GM12878 (cell line): ENCODE data around the gene PIGZ. TPM values are rescaled to one million over a fixed set of nuclear protein-coding genes. Genes with fewer than 3 reads are reported as not detected.

ENCODE experiments used
- ASH2L ChIP-seq: fragments of 300-600, 200-600 bp; sonication (generic); IDR thresholded peaks from 2 replicates; pipeline ENCODE4 v1.6.1; 2017; ENCODE audit warnings: low read depth, mild to moderate bottlenecking, borderline replicate concordance
- BMI1 ChIP-seq: fragments of 450-650 bp; IDR thresholded peaks from 2 replicates; pipeline ENCODE4 v1.6.1; 2016; ENCODE audit warnings: mild to moderate bottlenecking, moderate library complexity, borderline replicate concordance
- CHD2 ChIP-seq: IDR thresholded peaks from 2 replicates; pipeline ENCODE4 v1.6.1; 2011; ENCODE audit warnings: low read depth, low read length, improper control_type of control experiment, borderline replicate concordance
- CHD4 ChIP-seq: fragments of 200-600 bp; sonication (generic); IDR thresholded peaks from 2 replicates; pipeline ENCODE4 v1.6.1; 2016; ENCODE audit warnings: mild to moderate bottlenecking
- EZH2 ChIP-seq: IDR thresholded peaks from 2 replicates; pipeline ENCODE4 v1.6.1; 2012; ENCODE audit warnings: low read depth, mild to moderate bottlenecking, control low read depth, inconsistent platforms, low read length, borderline replicate concordance; ENCODE audit not compliant: control insufficient read depth
- FOS ChIP-seq: IDR thresholded peaks from 3 replicates; pipeline ENCODE4 v1.6.1; 2011; ENCODE audit warnings: borderline replicate concordance; ENCODE audit not compliant: insufficient read length; ENCODE audit errors: extremely low read depth
- FOXM1 ChIP-seq: IDR thresholded peaks from 2 replicates; pipeline ENCODE4 v1.6.1; 2012; ENCODE audit warnings: low read depth, mild to moderate bottlenecking, inconsistent platforms, low read length, moderate library complexity
- HCFC1 ChIP-seq: fragments of 150-350 bp; IDR thresholded peaks from 2 replicates; pipeline ENCODE4 v1.6.1; 2014; ENCODE audit warnings: low read length
- HDGF ChIP-seq: fragments of 450-650 bp; IDR thresholded peaks from 2 replicates; pipeline ENCODE4 v1.6.1; 2016; ENCODE audit warnings: antibody characterized with exemption
- IKZF2 ChIP-seq, 2 experiments: fragments of 450-650 bp; IDR thresholded peaks; 2 replicates each; pipeline ENCODE4 v1.6.1; 2017; ENCODE audit warnings: mild to moderate bottlenecking in 2 of 2, moderate library complexity in 2 of 2
- JUND ChIP-seq: IDR thresholded peaks from 2 replicates; pipeline ENCODE4 v1.6.1; 2012; ENCODE audit warnings: low read depth, mild to moderate bottlenecking, low read length, improper control_type of control experiment, moderate library complexity
- KLF5 ChIP-seq: fragments of 450-650 bp; IDR thresholded peaks from 2 replicates; pipeline ENCODE4 v1.6.1; 2014; ENCODE audit warnings: mild to moderate bottlenecking; ENCODE audit not compliant: partially characterized antibody
- MTA2 ChIP-seq: fragments of 450-650 bp; IDR thresholded peaks from 2 replicates; pipeline ENCODE4 v1.6.1; 2016; ENCODE audit warnings: low read depth, mild to moderate bottlenecking, moderate library complexity
- MTA3 ChIP-seq: IDR thresholded peaks from 2 replicates; pipeline ENCODE4 v1.6.1; 2012; ENCODE audit warnings: low read length, inconsistent platforms, borderline replicate concordance
- NRF1 ChIP-seq: conservative IDR thresholded peaks from 2 replicates; pipeline ENCODE4 v1.6.1; 2011; ENCODE audit warnings: mild to moderate bottlenecking, low read depth, low read length, improper control_type of control experiment
- POLR2AphosphoS2 ChIP-seq: IDR thresholded peaks from 2 replicates; pipeline ENCODE4 v1.6.1; 2011; ENCODE audit warnings: low read depth, mild to moderate bottlenecking, low read length, improper control_type of control experiment, moderate library complexity
- POU2F2 ChIP-seq: IDR thresholded peaks from 3 replicates; pipeline ENCODE4 v1.6.1; 2011; ENCODE audit warnings: low read depth, mild to moderate bottlenecking, low read length, borderline replicate concordance
- RUNX3 ChIP-seq: IDR thresholded peaks from 2 replicates; pipeline ENCODE4 v1.6.1; 2012; ENCODE audit warnings: low read length, inconsistent platforms
- SMARCA5 ChIP-seq: fragments of 450-650 bp; IDR thresholded peaks from 2 replicates; pipeline ENCODE4 v1.6.1; 2017; ENCODE audit warnings: mild to moderate bottlenecking
- ZBED1 ChIP-seq: IDR thresholded peaks from 2 replicates; pipeline ENCODE4 v1.6.1; 2016; ENCODE audit warnings: borderline replicate concordance
- ZNF24 ChIP-seq: fragments of 450-650 bp; IDR thresholded peaks from 2 replicates; pipeline ENCODE4 v1.6.1; 2017; ENCODE audit warnings: antibody characterized with exemption, mild to moderate bottlenecking
- ZNF622 ChIP-seq: fragments of 450-650 bp; IDR thresholded peaks from 2 replicates; pipeline ENCODE4 v1.6.1; 2017; ENCODE audit warnings: mild to moderate bottlenecking, inconsistent platforms
- polyA plus RNA-seq, 11 experiments: library from polyadenylated mRNA; depleted of rRNA in 4 of 11; unstranded in 6 of 11; stranded (reverse) in 5 of 11; fragments of >200 nt; fragmentation: Nextera tagmentation in 4 of 11; fragmentation: Illumina TruSeq in 1 of 11; extraction: Ambion mirVana in 4 of 11; extraction: Trizol in 1 of 11; gene quantifications; 1 replicate in 1 of 11; 2 replicates in 10 of 11; pipeline versions ENCODE4 v1.2.1 to v1.2.3, GENCODE V29; 2011 to 2016; ENCODE audit warnings: inconsistent platforms in 2 of 11, missing spikeins in 2 of 11, low read depth in 1 of 11
- total RNA-seq, 4 experiments: library from RNA; depleted of rRNA in 3 of 4; stranded (reverse); fragments of >200 nt in 3 of 4; fragmentation: Illumina TruSeq in 1 of 4; extraction: Trizol in 1 of 4; gene quantifications; 2 replicates each; pipeline versions ENCODE4 v1.2.1 to v1.2.3, GENCODE V29; 2013 to 2021
- TF ChIP-seq, protein P1 (sequence below): fragments of 450-650 bp; IDR thresholded peaks from 2 replicates; pipeline ENCODE4 v1.6.1; 2018; ENCODE audit warnings: mild to moderate bottlenecking, low read depth, moderate library complexity; ENCODE audit not compliant: partially characterized antibody
- TF ChIP-seq, protein P2 (sequence below): IDR thresholded peaks from 2 replicates; pipeline ENCODE4 v1.6.1; 2012; ENCODE audit warnings: low read length, inconsistent platforms
- TF ChIP-seq, protein P3 (sequence below): fragments of 450-650 bp; IDR thresholded peaks from 2 replicates; pipeline ENCODE4 v1.6.1; 2017; ENCODE audit warnings: mild to moderate bottlenecking, moderate library complexity

PIGZ gene
- total and polyA plus RNA-seq, 10 of the 15 experiments (the other 5 are each of a cell fraction or from before 2014, with no cell fraction given): 0.06 to 1.2 (median 0.64) TPM

DNA sequence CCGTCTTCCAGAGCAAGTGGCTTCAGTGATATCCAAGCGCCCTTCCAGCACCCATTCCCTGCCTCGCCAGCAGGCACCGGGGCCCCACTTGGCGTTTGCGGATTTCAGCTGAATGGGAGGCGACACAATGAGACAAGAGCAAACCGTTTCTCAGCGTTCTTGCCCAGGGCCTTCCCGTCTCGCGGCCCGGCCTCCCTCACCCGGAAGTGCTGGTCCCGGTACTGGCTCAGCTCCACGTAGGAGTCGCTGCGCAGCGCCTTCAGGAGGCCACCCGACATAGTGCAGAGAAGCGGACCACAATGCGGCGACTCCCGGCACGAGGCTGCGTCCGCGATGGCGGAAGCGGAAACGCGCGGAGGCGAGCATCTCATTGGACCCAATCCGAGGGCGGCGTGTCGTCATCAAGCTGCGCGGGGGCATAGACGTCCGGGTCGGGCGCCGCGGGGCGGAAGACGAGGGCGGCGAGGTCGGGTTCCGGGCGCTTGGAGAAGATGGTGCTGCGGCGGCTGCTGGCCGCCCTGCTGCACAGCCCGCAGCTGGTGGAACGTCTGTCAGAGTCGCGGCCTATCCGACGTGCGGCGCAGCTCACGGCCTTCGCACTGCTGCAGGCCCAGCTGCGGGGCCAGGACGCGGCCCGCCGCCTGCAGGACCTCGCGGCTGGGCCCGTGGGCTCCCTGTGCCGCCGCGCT lies 26.3 kb downstream of the PIGZ start, which contains the start of gene NCBP2 (continued):
- TF ChIP-seq, protein P1, sequence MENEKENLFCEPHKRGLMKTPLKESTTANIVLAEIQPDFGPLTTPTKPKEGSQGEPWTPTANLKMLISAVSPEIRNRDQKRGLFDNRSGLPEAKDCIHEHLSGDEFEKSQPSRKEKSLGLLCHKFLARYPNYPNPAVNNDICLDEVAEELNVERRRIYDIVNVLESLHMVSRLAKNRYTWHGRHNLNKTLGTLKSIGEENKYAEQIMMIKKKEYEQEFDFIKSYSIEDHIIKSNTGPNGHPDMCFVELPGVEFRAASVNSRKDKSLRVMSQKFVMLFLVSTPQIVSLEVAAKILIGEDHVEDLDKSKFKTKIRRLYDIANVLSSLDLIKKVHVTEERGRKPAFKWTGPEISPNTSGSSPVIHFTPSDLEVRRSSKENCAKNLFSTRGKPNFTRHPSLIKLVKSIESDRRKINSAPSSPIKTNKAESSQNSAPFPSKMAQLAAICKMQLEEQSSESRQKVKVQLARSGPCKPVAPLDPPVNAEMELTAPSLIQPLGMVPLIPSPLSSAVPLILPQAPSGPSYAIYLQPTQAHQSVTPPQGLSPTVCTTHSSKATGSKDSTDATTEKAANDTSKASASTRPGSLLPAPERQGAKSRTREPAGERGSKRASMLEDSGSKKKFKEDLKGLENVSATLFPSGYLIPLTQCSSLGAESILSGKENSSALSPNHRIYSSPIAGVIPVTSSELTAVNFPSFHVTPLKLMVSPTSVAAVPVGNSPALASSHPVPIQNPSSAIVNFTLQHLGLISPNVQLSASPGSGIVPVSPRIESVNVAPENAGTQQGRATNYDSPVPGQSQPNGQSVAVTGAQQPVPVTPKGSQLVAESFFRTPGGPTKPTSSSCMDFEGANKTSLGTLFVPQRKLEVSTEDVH: peak; percentile 84
- no peak for TF ChIP-seq MTA3
- peak; percentile 90 for TF ChIP-seq CHD2
- TF ChIP-seq JUND: no peak; the same call in 1 of the 2 replicates
- no peak; the same call in 1 of the 2 replicates for TF ChIP-seq ASH2L
- peak; percentile 84 for TF ChIP-seq HCFC1
- peak; percentile 67 for TF ChIP-seq POU2F2
- peak; percentile 82 for TF ChIP-seq SMARCA5
- no peak for TF ChIP-seq BMI1
- TF ChIP-seq ZBED1: 0 out of 2 replicates have a peak, but pooled peaks have one; percentile 46
- TF ChIP-seq ZNF622: no peak
- TF ChIP-seq MTA2: peak; percentile 32
- TF ChIP-seq, protein P2, sequence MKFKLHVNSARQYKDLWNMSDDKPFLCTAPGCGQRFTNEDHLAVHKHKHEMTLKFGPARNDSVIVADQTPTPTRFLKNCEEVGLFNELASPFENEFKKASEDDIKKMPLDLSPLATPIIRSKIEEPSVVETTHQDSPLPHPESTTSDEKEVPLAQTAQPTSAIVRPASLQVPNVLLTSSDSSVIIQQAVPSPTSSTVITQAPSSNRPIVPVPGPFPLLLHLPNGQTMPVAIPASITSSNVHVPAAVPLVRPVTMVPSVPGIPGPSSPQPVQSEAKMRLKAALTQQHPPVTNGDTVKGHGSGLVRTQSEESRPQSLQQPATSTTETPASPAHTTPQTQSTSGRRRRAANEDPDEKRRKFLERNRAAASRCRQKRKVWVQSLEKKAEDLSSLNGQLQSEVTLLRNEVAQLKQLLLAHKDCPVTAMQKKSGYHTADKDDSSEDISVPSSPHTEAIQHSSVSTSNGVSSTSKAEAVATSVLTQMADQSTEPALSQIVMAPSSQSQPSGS: no peak
- TF ChIP-seq NRF1: no peak
- TF ChIP-seq CHD4: no peak
- TF ChIP-seq KLF5: no peak
- TF ChIP-seq FOXM1: no peak; the same call in 1 of the 2 replicates
- TF ChIP-seq ZNF24: no peak
- peak; percentile 62 to 76 for TF ChIP-seq IKZF2 (IDR thresholded peaks at IDR 0.05)
- TF ChIP-seq, protein P3, sequence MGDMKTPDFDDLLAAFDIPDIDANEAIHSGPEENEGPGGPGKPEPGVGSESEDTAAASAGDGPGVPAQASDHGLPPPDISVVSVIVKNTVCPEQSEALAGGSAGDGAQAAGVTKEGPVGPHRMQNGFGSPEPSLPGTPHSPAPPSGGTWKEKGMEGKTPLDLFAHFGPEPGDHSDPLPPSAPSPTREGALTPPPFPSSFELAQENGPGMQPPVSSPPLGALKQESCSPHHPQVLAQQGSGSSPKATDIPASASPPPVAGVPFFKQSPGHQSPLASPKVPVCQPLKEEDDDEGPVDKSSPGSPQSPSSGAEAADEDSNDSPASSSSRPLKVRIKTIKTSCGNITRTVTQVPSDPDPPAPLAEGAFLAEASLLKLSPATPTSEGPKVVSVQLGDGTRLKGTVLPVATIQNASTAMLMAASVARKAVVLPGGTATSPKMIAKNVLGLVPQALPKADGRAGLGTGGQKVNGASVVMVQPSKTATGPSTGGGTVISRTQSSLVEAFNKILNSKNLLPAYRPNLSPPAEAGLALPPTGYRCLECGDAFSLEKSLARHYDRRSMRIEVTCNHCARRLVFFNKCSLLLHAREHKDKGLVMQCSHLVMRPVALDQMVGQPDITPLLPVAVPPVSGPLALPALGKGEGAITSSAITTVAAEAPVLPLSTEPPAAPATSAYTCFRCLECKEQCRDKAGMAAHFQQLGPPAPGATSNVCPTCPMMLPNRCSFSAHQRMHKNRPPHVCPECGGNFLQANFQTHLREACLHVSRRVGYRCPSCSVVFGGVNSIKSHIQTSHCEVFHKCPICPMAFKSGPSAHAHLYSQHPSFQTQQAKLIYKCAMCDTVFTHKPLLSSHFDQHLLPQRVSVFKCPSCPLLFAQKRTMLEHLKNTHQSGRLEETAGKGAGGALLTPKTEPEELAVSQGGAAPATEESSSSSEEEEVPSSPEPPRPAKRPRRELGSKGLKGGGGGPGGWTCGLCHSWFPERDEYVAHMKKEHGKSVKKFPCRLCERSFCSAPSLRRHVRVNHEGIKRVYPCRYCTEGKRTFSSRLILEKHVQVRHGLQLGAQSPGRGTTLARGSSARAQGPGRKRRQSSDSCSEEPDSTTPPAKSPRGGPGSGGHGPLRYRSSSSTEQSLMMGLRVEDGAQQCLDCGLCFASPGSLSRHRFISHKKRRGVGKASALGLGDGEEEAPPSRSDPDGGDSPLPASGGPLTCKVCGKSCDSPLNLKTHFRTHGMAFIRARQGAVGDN: peak; percentile 88
- TF ChIP-seq EZH2: no peak
- peak; percentile 96 for TF ChIP-seq POLR2AphosphoS2
- TF ChIP-seq FOS: no peak
- peak; percentile 93 for TF ChIP-seq HDGF
- peak; percentile 87 for TF ChIP-seq RUNX3
